ENCODE results near the gene SLC22A1. TPM values are rescaled to one million over a fixed set of nuclear protein-coding genes. Genes with fewer than 3 reads are reported as not detected.

SLC22A1 gene
- polyA plus RNA-seq, 1 of the 3 experiments (the other 2 are of a cell fraction): 0.20 TPM

- peak; percentile 60 for TF ChIP-seq RAD21 (IDR thresholded peaks at IDR 0.05; ENCODE audit: low read length)
These were observed 33.4 kb upstream of the SLC22A1 start (continued) for GRCh38 chr6:160088069-160088783.

GRCh38 chr6:160088784-160089533 is 32.7 kb upstream of the SLC22A1 start:
- H2AFZ ChIP-seq (ENCODE audit: low read depth): no peak overlapping the region
- 83% methylated on average over 20 of the region's 21 CpGs for WGBS (ENCODE audit: low lambda C conversion rate)
- no peak overlapping the region for H3K27ac ChIP-seq (ENCODE audit: low read depth in 2 of 2, low read length in 1 of 2)
- no peaks in the 10 kb centered on the region for H3K9me3 ChIP-seq
- no peaks in the 10 kb centered on the region for H3K9me2 ChIP-seq
- no peak overlapping the region for H3K4me3 ChIP-seq (ENCODE audit: low read depth in 2 of 2, low read length in 1 of 2)
- DNase-seq: no peak
- no peaks in the 10 kb centered on the region; a peak in 1 of 4 replicates for H3K4me1 ChIP-seq (ENCODE audit: control insufficient read depth in 1 of 2, insufficient read depth in 2 of 2, low read depth in 1 of 2, low read length in 1 of 2)
- H3F3A ChIP-seq (replicated peaks; ENCODE audit: insufficient read depth): no peaks in the 10 kb centered on the region
- 0 out of 2 replicates have a peak, but pooled peaks cover 3% of the 10 kb centered on the region for H4K20me1 ChIP-seq (ENCODE audit: insufficient read depth)
- H3K27me3 ChIP-seq (ENCODE audit: insufficient read depth): no peaks in the 10 kb centered on the region
- TF ChIP-seq FOSL2 (IDR thresholded peaks at IDR 0.05; ENCODE audit: borderline replicate concordance, low read depth): no peak
- no peak for TF ChIP-seq RAD21 (IDR thresholded peaks at IDR 0.05; ENCODE audit: low read length)
- no peak for TF ChIP-seq REST (IDR thresholded peaks at IDR 0.05; ENCODE audit: low read depth, low read length)
- no peak for TF ChIP-seq MXI1 (IDR thresholded peaks at IDR 0.05; ENCODE audit: low read depth, low read length)
- TF ChIP-seq NFIC (IDR thresholded peaks at IDR 0.05; ENCODE audit: borderline replicate concordance): no peak
- TF ChIP-seq CHD2 (IDR thresholded peaks at IDR 0.05; ENCODE audit: low read length, partially characterized antibody): no peak
- TF ChIP-seq PBX3 (IDR thresholded peaks at IDR 0.05): no peak
- TF ChIP-seq USF2 (IDR thresholded peaks at IDR 0.05; ENCODE audit: borderline replicate concordance, low read depth, low read length): no peak
- CTCF ChIA-PET: interaction anchor here (0.7 to 3.3 kb wide), 18 partner anchors 9 to 1183 kb away, joined by 3 to 28 read pairs (median 4); no protein-coding TSS in a partner anchor
- peaks cover 35 to 82% of the 10 kb centered on the region in 2 experiments for H3K36me3 ChIP-seq (replicated peaks in 1 of 2; ENCODE audit: control insufficient read depth in 1 of 2, insufficient read depth in 2 of 2, low read length in 1 of 2)
- H3K9ac ChIP-seq: no peak overlapping the region
- POLR2A ChIA-PET: no interaction called here
- H3K79me2 ChIP-seq (ENCODE audit: insufficient read depth): no peaks in the 10 kb centered on the region
- H3K4me2 ChIP-seq: no peak overlapping the region
